SKM-1 treated with dmso at 0.1 percent for 144 hours (cell line): Measurements from ENCODE around the gene CBLC.

ENCODE experiments used
- DNase-seq: peaks from one replicate; lab custom pipeline; 2025; ENCODE audit not compliant: unreplicated experiment; lab: John Stamatoyannopoulos, UW

The CBLC gene

GRCh38 chr19:44848812-44849447, 71.2 kb downstream of the CBLC start:
- no peak for DNase-seq
